Measurements from ENCODE around the gene DEFB126. TPM values are rescaled to one million over a fixed set of nuclear protein-coding genes. Genes with fewer than 3 reads are reported as not detected.

DEFB126 gene
- total and polyA plus RNA-seq, 2 of the 4 experiments (the other 2 are of a cell fraction), result not detected

GRCh38 chr20:157154-157553, 14.8 kb downstream of the DEFB126 start, which contains the start of gene DEFB127:
Gene DEFB127 (plus strand): TSS chr20:157454. CDS start chr20:157545, 91 bp downstream.
- Histone ChIP-seq H3K56ac (ENCODE audit: extremely low read depth, insufficient read depth, low read length) (no peak within 1 kb of the TSS), H3K18ac (ENCODE audit: low read depth, low read length) (no peak within 1 kb of the TSS), H3K4ac (ENCODE audit: low read depth, low read length) (no peak within 1 kb of the TSS), H2BK20ac (ENCODE audit: low read depth, low read length) (no peak within 1 kb of the TSS), H3K79me1 (ENCODE audit: low read depth in 1 of 2, low read length in 2 of 2) (no peaks in the 10 kb centered on the region), H3K36me3 (ENCODE audit: control insufficient read depth, insufficient read depth, low read length) (no peaks in the 10 kb centered on the region), H3K4me2 (ENCODE audit: low read depth, low read length) (no peak within 1 kb of the TSS), H3K9ac (ENCODE audit: low read depth, low read length) (no peak within 1 kb of the TSS), H3K9me1 (ENCODE audit: insufficient read depth, low read length) (no peaks in the 10 kb centered on the region), H2AK9ac (replicated peaks; ENCODE audit: low read depth, low read length, poor library complexity) (no peak within 1 kb of the TSS), H4K8ac (ENCODE audit: low read depth in 2 of 2, low read length in 2 of 2) (no peak within 1 kb of the TSS), H2BK15ac (ENCODE audit: low read depth, low read length) (no peak within 1 kb of the TSS), H3K4me1 (ENCODE audit: control insufficient read depth, insufficient read depth, low read length) (no peaks in the 10 kb centered on the region), H3K9me3 (ENCODE audit: control insufficient read depth, insufficient read depth, low read length) (no peaks in the 10 kb centered on the region), H4K5ac (ENCODE audit: low read depth, low read length) (no peak within 1 kb of the TSS), H2BK5ac (ENCODE audit: low read depth, low read length, poor library complexity, severe bottlenecking) (no peak within 1 kb of the TSS), H3K27me3 (ENCODE audit: control insufficient read depth, insufficient read depth, low read length) (no peaks in the 10 kb centered on the region), H4K20me1 (ENCODE audit: insufficient read depth, low read length) (no peaks in the 10 kb centered on the region), H4K91ac (ENCODE audit: insufficient read depth, low read depth, low read length) (no peak within 1 kb of the TSS), H3K23ac (ENCODE audit: low read depth, low read length) (no peak within 1 kb of the TSS), H3K27ac (ENCODE audit: insufficient read depth, low read length) (no peak within 1 kb of the TSS), H2AFZ (replicated peaks; ENCODE audit: low read length, poor library complexity) (no peak within 1 kb of the TSS), H3K14ac (replicated peaks; ENCODE audit: low read depth, low read length) (no peak within 1 kb of the TSS), H2AK5ac (ENCODE audit: low read depth, low read length) (no peak within 1 kb of the TSS), H2BK120ac (ENCODE audit: low read depth, low read length) (no peak within 1 kb of the TSS), H3K4me3 (ENCODE audit: insufficient read depth, low read depth, low read length) (no peak within 1 kb of the TSS)
- WGBS, 2 experiments (ENCODE audit: extremely low coverage in 2 of 2, insufficient read length in 1 of 2), result no CpG with 5 or more reads among the region's 5 CpGs
- dilution Hi-C loops (cut with HindIII; ENCODE audit: low sequenced_read_pairs, unreplicated experiment) (no loop called here), intact Hi-C loops (cut with micrococcal nuclease) (no loop called here), in situ Hi-C loops (cut with MboI; ENCODE audit: low sequenced_read_pairs) (no loop called here)
- POLR2A ChIA-PET (ENCODE audit: unreplicated experiment), result no interaction called here
- BruUV-seq (replicated peaks), result no TSS peak
- DNase-seq (no peak), ATAC-seq (ENCODE audit: low read depth) (no peak)
- no peak for TF ChIP-seq FOS (IDR thresholded peaks at IDR 0.05; ENCODE audit: low read depth, low read length)
- TF ChIP-seq MAFK (IDR thresholded peaks at IDR 0.05; ENCODE audit: low read depth, low read length), result no peak
- no peak for TF ChIP-seq CHD1 (IDR thresholded peaks at IDR 0.05; ENCODE audit: low read depth, low read length)
- no peak for TF ChIP-seq SMC3 (IDR thresholded peaks at IDR 0.05; ENCODE audit: low read depth, low read length)
- TF ChIP-seq POLR2A (IDR thresholded peaks at IDR 0.05; ENCODE audit: low read depth, low read length), result no peak
- TF ChIP-seq ELK1 (IDR thresholded peaks at IDR 0.05; ENCODE audit: borderline replicate concordance, low read depth, low read length), result no peak
- no peak for TF ChIP-seq RCOR1 (IDR thresholded peaks at IDR 0.05; ENCODE audit: insufficient replicate concordance, low read length)
- CTCF ChIA-PET, result no interaction called here
